SHP77 (cell line): Measurements from ENCODE around the gene GALNT18.

Experiments
- DNase-seq, 2 experiments: peaks; one replicate each; lab custom pipeline; 2025; lab: John Stamatoyannopoulos, UW

GALNT18 gene

GRCh38 chr11:11265994-11266606, 355.7 kb downstream of the GALNT18 start:
- DNase-seq, result no peak

DNA sequence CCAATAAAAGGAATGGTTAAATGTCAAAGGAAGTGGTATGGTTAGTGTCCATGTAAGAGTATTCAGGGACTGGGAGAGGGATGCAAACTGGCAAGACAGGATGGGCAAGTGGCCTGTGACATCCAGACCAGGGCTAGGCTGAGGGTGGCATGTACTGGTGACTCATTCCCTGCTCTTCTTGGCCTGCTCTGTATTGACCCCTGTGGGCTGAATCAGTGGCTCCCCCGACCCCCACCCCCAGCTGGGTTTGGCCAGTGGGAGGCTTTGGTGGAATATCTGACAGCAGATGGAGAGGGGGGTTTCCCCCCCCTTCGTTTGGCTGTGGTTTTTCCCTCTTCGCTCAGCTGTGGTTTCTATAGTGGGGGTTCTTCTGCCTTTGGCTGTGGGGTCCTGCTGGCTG, 356.5 kb downstream of the GALNT18 start:
- DNase-seq, result no peak

GRCh38 chr11:11263238-11264005, 358.4 kb downstream of the GALNT18 start:
- DNase-seq, result no peak

DNA sequence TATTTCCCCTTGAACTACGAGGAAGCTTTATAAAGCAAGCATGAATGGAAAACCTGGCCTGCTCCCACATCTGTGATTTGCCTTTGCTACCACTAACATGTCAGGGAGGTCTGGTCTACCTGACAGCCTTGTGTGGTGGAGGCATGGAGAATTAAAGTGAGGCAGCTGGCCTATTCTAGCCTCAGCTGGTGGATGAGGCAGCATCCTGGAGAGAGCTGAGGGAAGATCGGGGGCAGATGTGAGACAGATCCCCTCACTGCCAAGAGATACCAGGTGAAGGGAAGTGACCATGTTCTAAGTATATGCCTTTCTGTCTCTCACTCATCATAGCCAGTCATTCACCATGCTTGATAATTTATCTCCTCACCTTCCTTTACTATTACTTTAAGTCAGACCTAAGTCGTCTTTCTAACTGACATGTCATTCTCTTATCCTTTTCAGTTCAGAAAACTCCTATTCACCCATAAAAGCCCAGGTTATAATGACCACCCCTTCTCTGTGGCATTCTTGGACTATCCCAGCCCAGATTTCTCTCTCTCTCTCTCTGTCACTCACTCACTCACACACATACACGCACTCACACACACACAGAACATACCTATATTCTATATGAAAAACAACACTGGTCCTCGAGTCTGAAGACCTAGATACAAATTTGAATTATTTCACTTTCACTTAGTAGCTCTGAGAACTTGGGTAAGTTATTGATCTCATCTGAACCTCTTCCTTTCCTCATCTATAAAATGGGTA, 359.5 kb downstream of the GALNT18 start:
- no peak for DNase-seq

DNA sequence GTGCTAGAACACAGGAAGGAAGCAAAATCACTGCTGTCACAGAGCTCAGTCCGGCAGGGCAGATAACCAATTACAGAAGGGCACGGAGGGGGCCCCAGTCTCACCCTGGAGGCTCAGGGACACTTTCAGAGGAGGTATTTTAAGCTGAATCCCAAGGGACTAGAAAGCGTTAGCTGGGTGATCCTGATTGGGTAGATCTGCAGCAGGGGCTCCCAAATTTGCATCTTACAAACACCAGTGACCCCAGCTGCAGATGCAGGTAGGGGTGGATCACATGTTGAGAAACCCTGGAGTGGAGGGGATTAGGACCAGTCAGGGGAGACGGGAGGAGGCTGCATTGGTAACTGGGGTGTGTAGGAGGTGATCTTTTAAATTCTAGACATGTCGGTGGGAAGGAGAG, 360.2 kb downstream of the GALNT18 start:
- no peak for DNase-seq

DNA sequence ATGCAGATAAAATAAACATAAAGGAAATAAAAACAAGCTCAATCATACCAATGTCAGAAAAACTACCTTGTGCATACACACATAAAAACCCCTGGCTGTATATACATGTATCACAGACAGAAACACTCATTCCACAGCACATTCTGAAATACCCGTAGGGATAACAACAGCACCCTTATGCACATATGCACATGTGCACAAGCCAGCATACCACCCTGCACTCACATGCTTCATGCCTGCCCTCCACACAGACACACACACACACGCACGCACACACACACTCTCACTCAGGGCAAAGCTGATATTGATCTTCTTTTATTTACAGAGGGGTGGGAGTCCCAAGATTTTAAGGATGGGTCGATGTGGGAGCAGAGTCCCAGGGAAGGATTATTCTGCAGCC, 360.9 kb downstream of the GALNT18 start:
- DNase-seq, result no peak

DNA sequence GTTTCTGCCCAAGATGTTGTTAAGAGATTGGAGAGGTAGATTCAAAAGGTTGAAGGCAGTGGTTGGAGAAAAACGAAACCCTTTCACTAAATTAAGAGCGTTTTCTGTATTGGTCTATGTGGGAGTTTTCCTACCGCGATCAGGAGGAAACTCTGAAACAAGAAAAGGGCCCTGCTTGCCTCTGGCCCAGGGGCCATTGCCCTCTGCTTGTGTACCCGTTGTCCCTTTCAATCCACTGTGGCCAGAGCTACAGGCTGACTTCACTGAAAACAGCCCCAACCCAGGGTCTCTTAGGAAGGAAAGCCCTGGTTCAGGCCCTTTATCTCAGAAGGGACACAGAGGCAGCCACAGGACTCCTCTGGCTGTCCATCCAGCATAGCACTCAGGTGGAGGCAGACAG, 367.8 kb downstream of the GALNT18 start:
- DNase-seq, result no peak

DNA sequence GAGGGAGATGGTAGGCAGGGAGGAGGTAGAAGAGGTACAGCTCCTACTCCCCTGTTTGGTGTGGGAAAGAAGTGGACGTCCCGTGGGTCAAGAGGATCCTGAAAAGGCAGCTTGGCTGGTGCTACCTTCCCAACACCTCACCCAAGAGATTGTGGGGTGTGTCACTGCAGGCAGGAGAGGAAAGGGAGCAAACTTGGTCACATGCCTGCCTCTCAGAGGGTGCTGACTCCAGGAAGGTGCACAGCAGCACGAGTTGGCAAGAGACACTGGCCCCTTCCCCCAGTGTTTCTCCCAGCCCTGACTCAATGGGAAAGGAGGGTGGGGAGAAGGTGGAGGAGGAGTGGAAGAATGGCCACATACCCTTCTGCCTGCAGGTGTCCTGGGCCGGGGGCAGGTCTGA, 368.3 kb downstream of the GALNT18 start:
- no peak for DNase-seq

GRCh38 chr11:11252403-11252802, 369.4 kb downstream of the GALNT18 start:
- peak; percentile 69 to 75 for DNase-seq

- no peak for DNase-seq
Measured at GRCh38 chr11:11251394-11251970, 370.3 kb downstream of the GALNT18 start.

- no peak for DNase-seq
Measured at GRCh38 chr11:11250470-11250869, 371.3 kb downstream of the GALNT18 start.

GRCh38 chr11:11247576-11247975, 374.2 kb downstream of the GALNT18 start:
- DNase-seq, result no peak

- DNase-seq, result no peak
Measured at GRCh38 chr11:11247086-11247485, 374.7 kb downstream of the GALNT18 start.

DNA sequence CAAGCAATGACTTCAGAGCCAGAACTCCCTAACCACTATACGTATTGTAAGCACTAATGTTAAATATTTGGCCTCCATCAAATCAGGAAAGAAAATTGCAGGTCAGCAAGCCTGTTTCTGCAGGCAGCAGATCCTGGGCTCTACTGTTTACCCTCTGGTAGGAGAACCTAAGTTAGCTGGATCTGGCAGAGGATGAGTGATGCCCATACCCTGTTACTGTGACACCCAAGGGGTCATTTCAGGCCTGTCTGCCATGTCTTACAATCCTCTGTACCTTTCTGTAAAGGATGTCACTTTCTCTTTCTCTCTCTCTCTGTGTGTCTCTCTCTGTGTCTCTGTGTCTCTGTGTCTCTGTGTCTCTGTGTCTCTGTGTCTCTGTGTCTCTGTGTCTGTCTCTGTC, 375.6 kb downstream of the GALNT18 start:
- DNase-seq, result no peak

DNA sequence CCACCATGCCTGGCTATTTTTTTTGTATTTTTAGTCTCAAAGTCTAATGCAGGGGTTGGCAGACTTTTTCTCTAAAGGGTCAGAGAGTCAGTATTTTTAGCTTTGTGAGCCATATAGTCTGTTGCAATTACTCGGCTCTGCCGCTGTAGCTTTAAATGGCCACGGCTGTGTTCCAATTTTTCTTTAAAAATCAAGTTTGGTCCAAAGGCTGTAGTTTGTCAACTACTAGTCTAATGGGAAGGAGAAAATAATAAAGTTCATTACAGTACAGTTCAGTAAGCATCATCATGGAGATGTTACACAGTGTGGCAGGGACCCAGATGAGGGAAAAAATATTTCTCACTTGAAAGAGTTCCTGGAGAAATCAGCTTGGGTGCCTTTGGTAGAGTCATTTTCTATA, 376.4 kb downstream of the GALNT18 start:
- DNase-seq, result no peak

GRCh38 chr11:11244470-11245080, 377.2 kb downstream of the GALNT18 start:
- no peak for DNase-seq

GRCh38 chr11:11243590-11244469, 378.0 kb downstream of the GALNT18 start:
- DNase-seq, result no peak

- DNase-seq, result no peak
Measured at GRCh38 chr11:11243209-11243589, 378.6 kb downstream of the GALNT18 start.

- DNase-seq, result no peak
Measured at GRCh38 chr11:11241284-11241683, 380.5 kb downstream of the GALNT18 start.

DNA sequence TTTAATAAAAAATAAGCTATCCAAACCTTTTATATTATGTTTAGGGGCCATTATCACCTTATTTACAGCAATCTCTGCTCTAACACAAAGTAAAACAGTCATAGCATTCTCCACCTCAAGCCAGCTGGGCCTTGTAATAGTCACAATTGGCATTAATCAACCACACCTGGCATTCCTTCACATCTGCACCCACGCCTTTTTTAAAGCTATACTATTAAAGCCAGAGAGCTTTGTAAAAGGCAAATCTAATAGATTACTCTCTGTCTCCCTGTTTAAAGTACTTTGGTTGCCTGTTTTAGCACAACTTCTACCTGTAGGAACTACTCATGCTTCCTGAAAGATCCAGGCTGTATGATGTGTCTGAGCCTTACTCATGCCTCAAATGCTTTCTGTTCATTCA, 381.8 kb downstream of the GALNT18 start:
- no peak for DNase-seq

DNA sequence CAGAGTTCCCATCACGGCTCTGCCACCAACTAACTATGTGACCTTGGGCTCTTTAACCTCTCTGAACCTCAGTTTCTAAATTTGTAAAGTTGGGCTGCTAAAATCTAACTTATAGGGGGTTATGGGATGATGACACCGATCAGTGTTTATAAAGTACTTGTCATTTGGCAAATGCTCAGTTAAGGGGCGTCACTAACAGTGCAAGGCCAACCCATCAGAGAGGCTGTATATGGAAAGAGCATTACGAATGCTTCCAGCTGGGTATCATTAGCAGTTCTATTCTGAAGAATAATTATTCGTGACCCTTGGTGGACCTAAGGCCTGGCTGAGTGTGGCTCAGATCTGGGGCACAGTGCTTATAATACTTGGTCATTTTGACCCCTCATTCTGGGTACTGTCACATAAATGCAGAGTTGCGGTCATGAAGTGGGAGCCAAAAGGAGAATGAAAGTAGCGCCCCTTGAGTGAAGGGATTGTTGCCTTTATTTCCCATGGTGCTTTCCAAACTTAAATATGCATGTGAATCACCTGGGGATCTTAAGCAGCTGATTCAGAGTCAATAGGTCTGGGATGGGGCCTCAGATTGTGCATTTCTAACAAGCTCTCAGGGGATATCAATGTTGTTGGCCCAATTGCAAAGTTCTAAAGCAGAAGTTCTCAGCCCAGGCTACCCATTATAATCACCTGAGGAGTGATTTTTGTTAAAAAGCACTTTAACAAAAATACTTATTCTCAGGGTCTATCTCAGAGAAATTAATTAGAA, 384.6 kb downstream of the GALNT18 start:
- no peak for DNase-seq
